ENCODE results near the gene DNAJC15.

DNA sequence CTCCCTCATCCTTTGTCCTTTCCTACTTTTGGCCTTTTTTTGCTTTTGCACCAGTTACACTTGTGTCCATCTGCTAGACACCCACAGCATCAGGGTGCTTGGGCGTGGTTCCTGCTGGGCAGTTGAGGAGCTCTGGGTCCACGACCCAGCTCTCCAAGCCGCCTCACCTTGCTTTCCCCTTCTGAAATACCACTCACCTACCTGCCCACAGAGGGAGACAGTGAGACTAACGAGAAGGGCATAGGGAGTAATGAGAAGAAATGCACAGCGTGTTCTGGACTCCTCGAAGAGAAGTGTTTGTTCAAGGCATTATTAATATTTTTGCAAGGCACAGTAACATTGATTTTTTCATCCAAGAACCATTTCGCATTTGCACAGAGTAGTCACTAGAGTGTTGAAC, 92.9 kb downstream of the DNAJC15 start:
- TF ChIP-seq CTCF (conservative IDR thresholded peaks at IDR 0.05 in 1 of 2, IDR thresholded peaks at IDR 0.05 in 1 of 2; ENCODE audit: low read depth in 1 of 2, low read length in 2 of 2) (no peak), EZH2 (IDR thresholded peaks at IDR 0.05; ENCODE audit: low read length, missing control alignments) (no peak)

All from fibroblast of lung (primary cell).